ENCODE data around the gene MED4. TPM values are rescaled to one million over a fixed set of nuclear protein-coding genes. Genes with fewer than 3 reads are reported as not detected.

MED4 gene
- total RNA-seq, 2 experiments from 2014 or later = 48.9 to 56.1 TPM

DNA sequence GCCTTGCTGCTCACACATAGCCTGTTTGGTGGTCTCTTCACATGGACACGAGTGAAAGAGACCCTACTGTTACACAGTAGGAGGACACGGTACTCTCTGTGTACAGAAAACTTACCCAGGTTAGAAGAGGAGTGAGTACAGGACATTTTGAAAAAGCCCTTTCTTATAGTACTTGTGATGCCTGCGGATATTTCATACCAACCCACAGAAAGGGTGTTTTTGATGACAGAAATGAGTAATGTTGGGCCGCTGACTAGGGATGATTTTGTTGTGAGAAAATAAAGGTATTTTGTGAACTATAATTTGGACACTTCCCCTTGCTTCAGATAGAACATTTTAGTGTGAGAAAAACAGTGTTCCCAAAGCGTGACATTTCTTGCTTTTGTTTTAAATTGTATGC, 39.2 kb downstream of the MED4 start:
- ATAC-seq (ENCODE audit: poor library complexity) (no peak), DNase-seq (no peak)
- POLR2A ChIA-PET = no interaction called here
- Mint-ChIP-seq H3K9me3 (no peaks in the 10 kb centered on the region), H3K27me3 (no peaks in the 10 kb centered on the region), H3K36me3 (ENCODE audit: low read depth) (peaks cover 81% of the 10 kb centered on the region), H3K4me1 (ENCODE audit: low read depth) (no peaks in the 10 kb centered on the region), H3K27ac (no peak overlapping the region), H3K4me3 (no peak overlapping the region)
- Histone ChIP-seq H3K36me3 (ENCODE audit: insufficient read depth, low read length) (peaks cover 20% of the 10 kb centered on the region), H3K4me3 (ENCODE audit: low read length) (no peak overlapping the region), H3K4me1 (ENCODE audit: insufficient read depth, low read length) (no peaks in the 10 kb centered on the region), H3K27me3 (ENCODE audit: control insufficient read depth in 1 of 2, insufficient read depth in 2 of 2, low read length in 2 of 2) (no peaks in the 10 kb centered on the region), H3K27ac (ENCODE audit: low read depth in 1 of 2, low read length in 2 of 2) (no peak overlapping the region), H3K9me3 (ENCODE audit: control insufficient read depth in 1 of 2, insufficient read depth in 1 of 2, low read length in 2 of 2) (no peaks in the 10 kb centered on the region)
- TF ChIP-seq, protein P1, sequence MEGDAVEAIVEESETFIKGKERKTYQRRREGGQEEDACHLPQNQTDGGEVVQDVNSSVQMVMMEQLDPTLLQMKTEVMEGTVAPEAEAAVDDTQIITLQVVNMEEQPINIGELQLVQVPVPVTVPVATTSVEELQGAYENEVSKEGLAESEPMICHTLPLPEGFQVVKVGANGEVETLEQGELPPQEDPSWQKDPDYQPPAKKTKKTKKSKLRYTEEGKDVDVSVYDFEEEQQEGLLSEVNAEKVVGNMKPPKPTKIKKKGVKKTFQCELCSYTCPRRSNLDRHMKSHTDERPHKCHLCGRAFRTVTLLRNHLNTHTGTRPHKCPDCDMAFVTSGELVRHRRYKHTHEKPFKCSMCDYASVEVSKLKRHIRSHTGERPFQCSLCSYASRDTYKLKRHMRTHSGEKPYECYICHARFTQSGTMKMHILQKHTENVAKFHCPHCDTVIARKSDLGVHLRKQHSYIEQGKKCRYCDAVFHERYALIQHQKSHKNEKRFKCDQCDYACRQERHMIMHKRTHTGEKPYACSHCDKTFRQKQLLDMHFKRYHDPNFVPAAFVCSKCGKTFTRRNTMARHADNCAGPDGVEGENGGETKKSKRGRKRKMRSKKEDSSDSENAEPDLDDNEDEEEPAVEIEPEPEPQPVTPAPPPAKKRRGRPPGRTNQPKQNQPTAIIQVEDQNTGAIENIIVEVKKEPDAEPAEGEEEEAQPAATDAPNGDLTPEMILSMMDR (IDR thresholded peaks at IDR 0.05) = no peak
- intact Hi-C loops (cut with DNase I, micrococcal nuclease) = no loop called here
- CTCF ChIA-PET = no interaction called here

DNA sequence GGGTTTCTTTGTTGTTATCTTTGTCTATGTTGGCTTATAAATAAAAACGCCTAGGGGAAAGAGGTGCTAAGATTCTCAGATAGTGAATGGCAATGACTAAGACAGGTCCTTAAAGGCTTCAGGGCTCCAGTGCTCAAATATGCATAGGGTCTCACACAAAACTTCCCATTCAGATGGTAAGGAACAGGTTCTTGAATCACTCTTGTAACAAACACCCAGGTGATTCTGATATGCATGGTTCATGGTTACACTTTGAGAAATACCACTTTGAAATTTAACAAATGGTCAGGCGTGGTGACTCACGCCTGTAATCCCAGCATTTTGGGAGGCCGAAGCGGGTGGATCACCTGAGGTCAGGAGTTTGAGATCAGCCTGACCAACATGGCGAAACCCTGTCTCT, 40.3 kb downstream of the MED4 start:
- ATAC-seq (ENCODE audit: poor library complexity) (no peak), DNase-seq (no peak)
- ChIA-PET CTCF (no interaction called here), POLR2A (no interaction called here)
- H3K36me3 Mint-ChIP-seq (ENCODE audit: low read depth) = peaks cover 76% of the 10 kb centered on the region
- Histone ChIP-seq H3K27ac (ENCODE audit: low read depth in 1 of 2, low read length in 2 of 2) (no peak overlapping the region), H3K27me3 (ENCODE audit: control insufficient read depth in 1 of 2, insufficient read depth in 2 of 2, low read length in 2 of 2) (no peaks in the 10 kb centered on the region), H3K4me3 (ENCODE audit: low read length) (no peak overlapping the region), H3K9me3 (ENCODE audit: control insufficient read depth in 1 of 2, insufficient read depth in 1 of 2, low read length in 2 of 2) (no peaks in the 10 kb centered on the region), H3K4me1 (ENCODE audit: insufficient read depth, low read length) (no peaks in the 10 kb centered on the region), H3K36me3 (ENCODE audit: insufficient read depth, low read length) (peaks cover 26% of the 10 kb centered on the region)
- H3K4me1 Mint-ChIP-seq (ENCODE audit: low read depth) = no peaks in the 10 kb centered on the region
- no peak overlapping the region for H3K27ac Mint-ChIP-seq
- H3K4me3 Mint-ChIP-seq = no peak overlapping the region
- H3K9me3 Mint-ChIP-seq = no peaks in the 10 kb centered on the region
- intact Hi-C loops (cut with DNase I, micrococcal nuclease) = no loop called here
- no peaks in the 10 kb centered on the region for H3K27me3 Mint-ChIP-seq
- TF ChIP-seq, protein P1 (IDR thresholded peaks at IDR 0.05) = no peak

- no peaks in the 10 kb centered on the region for H3K9me3 ChIP-seq (ENCODE audit: control insufficient read depth in 1 of 2, insufficient read depth in 1 of 2, low read length in 2 of 2)
- Mint-ChIP-seq H3K4me3 (no peak overlapping the region), H3K27ac (no peak overlapping the region), H3K9me3 (no peaks in the 10 kb centered on the region), H3K27me3 (no peaks in the 10 kb centered on the region), H3K36me3 (ENCODE audit: low read depth) (peaks cover 81% of the 10 kb centered on the region), H3K4me1 (ENCODE audit: low read depth) (no peaks in the 10 kb centered on the region)
- ChIA-PET CTCF (interaction anchor here (4.7 kb wide), 1 partner anchor 13 kb away, joined by 31 read pairs; the partner anchor contains the start of gene NUDT15), POLR2A (interaction anchor here (0.5 kb wide), 1 partner anchor 23 kb away, joined by 3 read pairs; no protein-coding TSS in a partner anchor)
- no peaks in the 10 kb centered on the region for H3K27me3 ChIP-seq (ENCODE audit: control insufficient read depth in 1 of 2, insufficient read depth in 2 of 2, low read length in 2 of 2)
- H3K36me3 ChIP-seq (ENCODE audit: insufficient read depth, low read length) = peaks cover 41% of the 10 kb centered on the region
- DNase-seq (no peak), ATAC-seq (ENCODE audit: poor library complexity) (no peak)
- no peak overlapping the region for H3K4me3 ChIP-seq (ENCODE audit: low read length)
- H3K4me1 ChIP-seq (ENCODE audit: insufficient read depth, low read length) = no peaks in the 10 kb centered on the region
- H3K27ac ChIP-seq (ENCODE audit: low read depth in 1 of 2, low read length in 2 of 2) = no peak overlapping the region
- intact Hi-C loops (cut with DNase I, micrococcal nuclease) = no loop called here
- TF ChIP-seq, protein P1 (IDR thresholded peaks at IDR 0.05) = no peak
Observed at GRCh38 chr13:48050550-48050949, 44.4 kb downstream of the MED4 start.
